ENCODE results near the gene ANAPC1. TPM values are rescaled to one million over a fixed set of nuclear protein-coding genes. Genes with fewer than 3 reads are reported as not detected.
A peak's percentile ranks its signal among the peaks of the same experiment; 100 is the strongest.
"Not testable (repeated sequence)": the region's sequence is repeated elsewhere in the genome, so short reads cannot be mapped to it uniquely, and the experiment has no call there.

The ANAPC1 gene
- total RNA-seq, 1 experiment from 2014 or later, result 94.4 TPM

DNA sequence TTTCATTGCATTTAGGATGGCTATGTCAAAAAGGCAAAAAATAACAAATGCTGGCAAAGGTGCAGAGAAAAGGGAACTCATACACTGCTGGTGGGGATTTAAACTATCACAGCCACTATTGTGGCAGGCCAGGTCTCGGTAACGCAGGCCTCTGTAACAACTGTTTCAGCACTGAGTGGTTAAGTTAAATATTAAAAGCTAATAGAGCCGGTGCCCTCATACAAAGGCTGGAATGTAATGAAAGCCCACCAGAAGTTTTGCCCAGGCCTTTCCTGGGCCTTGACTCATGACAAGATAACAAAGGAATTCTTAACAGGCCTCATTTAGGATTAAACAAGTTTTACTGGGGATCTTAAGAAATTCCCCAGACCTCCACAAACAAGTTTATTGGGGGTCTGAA is 25.1 kb upstream of the ANAPC1 start:
- H3K79me2 ChIP-seq (ENCODE audit: low read length), result no peaks in the 10 kb centered on the region
- no peaks in the 10 kb centered on the region for H3F3A ChIP-seq (ENCODE audit: low read length, unreplicated experiment)
- no peaks in the 10 kb centered on the region for H3K9me2 ChIP-seq (replicated peaks; ENCODE audit: low read length)
- no peak overlapping the region for H3K27ac ChIP-seq (ENCODE audit: low read length)
- H3K4me1 ChIP-seq (ENCODE audit: insufficient read depth, low read length), result peaks cover 7% of the 10 kb centered on the region
- TF ChIP-seq, protein P1, sequence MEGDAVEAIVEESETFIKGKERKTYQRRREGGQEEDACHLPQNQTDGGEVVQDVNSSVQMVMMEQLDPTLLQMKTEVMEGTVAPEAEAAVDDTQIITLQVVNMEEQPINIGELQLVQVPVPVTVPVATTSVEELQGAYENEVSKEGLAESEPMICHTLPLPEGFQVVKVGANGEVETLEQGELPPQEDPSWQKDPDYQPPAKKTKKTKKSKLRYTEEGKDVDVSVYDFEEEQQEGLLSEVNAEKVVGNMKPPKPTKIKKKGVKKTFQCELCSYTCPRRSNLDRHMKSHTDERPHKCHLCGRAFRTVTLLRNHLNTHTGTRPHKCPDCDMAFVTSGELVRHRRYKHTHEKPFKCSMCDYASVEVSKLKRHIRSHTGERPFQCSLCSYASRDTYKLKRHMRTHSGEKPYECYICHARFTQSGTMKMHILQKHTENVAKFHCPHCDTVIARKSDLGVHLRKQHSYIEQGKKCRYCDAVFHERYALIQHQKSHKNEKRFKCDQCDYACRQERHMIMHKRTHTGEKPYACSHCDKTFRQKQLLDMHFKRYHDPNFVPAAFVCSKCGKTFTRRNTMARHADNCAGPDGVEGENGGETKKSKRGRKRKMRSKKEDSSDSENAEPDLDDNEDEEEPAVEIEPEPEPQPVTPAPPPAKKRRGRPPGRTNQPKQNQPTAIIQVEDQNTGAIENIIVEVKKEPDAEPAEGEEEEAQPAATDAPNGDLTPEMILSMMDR (conservative IDR thresholded peaks at IDR 0.05; ENCODE audit: low read depth, low read length), result no peak
- TF ChIP-seq EZH2 (IDR thresholded peaks at IDR 0.05; ENCODE audit: low read length, unreplicated experiment) (no peak), EZH2phosphoT487 (IDR thresholded peaks at IDR 0.05; ENCODE audit: borderline replicate concordance, low read length) (no peak)
- no peak overlapping the region for H3K9ac ChIP-seq (ENCODE audit: low read length)
- no peak for DNase-seq
- H3K36me3 ChIP-seq (ENCODE audit: low read depth, low read length), result no peaks in the 10 kb centered on the region
- no peak overlapping the region for H3K4me2 ChIP-seq (ENCODE audit: low read length)
- H3K27me3 ChIP-seq (ENCODE audit: low read length), result no peaks in the 10 kb centered on the region
- no peak overlapping the region for H2AFZ ChIP-seq (ENCODE audit: low read length)
- POLR2A ChIA-PET (ENCODE audit: unreplicated experiment), result no interaction called here
- H3K4me3 ChIP-seq (ENCODE audit: low read length), result no peak overlapping the region
- ATAC-seq, result no peak
- no TSS peak for BruUV-seq (replicated peaks)
- CTCF ChIA-PET, result no interaction called here
- H3K9me3 ChIP-seq (ENCODE audit: low read length), result no peaks in the 10 kb centered on the region
- intact Hi-C loops (cut with micrococcal nuclease), result loop anchor here (10.0 kb wide), 1 partner anchor 66 kb away; no protein-coding TSS in a partner anchor
- H4K20me1 ChIP-seq (ENCODE audit: low read length), result no peaks in the 10 kb centered on the region

DNA sequence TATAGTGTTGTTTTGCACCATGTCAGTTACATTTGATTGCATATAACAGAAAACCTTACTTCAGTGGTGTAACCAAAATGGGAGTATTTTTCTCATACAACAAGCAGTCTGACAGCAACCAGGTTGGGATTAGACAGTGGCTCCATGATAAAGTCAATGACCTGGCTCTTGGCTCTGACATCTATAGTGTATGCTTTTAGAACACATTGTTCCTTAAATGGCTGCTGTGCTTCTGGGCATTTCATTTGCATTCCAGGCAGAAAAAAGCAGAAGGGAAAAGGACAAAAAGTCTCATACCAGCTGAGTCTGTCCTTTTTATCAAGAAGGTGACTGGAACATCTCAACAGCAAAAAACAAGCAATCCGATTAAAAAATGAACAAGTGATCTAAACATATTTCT is 24.6 kb upstream of the ANAPC1 start:
- H3K4me3 ChIP-seq (ENCODE audit: low read length), result no peak overlapping the region
- no TSS peak for BruUV-seq (replicated peaks)
- H3K9ac ChIP-seq (ENCODE audit: low read length), result no peak overlapping the region
- DNase-seq (no peak), ATAC-seq (no peak)
- no peak overlapping the region for H3K27ac ChIP-seq (ENCODE audit: low read length)
- no peaks in the 10 kb centered on the region for H3K79me2 ChIP-seq (ENCODE audit: low read length)
- no peaks in the 10 kb centered on the region for H3K27me3 ChIP-seq (ENCODE audit: low read length)
- no peaks in the 10 kb centered on the region for H3K36me3 ChIP-seq (ENCODE audit: low read depth, low read length)
- H2AFZ ChIP-seq (ENCODE audit: low read length), result no peak overlapping the region
- peaks cover 7% of the 10 kb centered on the region for H3K4me1 ChIP-seq (ENCODE audit: insufficient read depth, low read length)
- H3K4me2 ChIP-seq (ENCODE audit: low read length), result no peak overlapping the region
- ChIA-PET POLR2A (ENCODE audit: unreplicated experiment) (interaction anchor here (0.6 kb wide), 1 partner anchor 10 kb away, joined by 16 read pairs; the partner anchor contains the start of gene MERTK), CTCF (no interaction called here)
- H3K9me3 ChIP-seq (ENCODE audit: low read length), result no peaks in the 10 kb centered on the region
- no peaks in the 10 kb centered on the region for H3K9me2 ChIP-seq (replicated peaks; ENCODE audit: low read length)
- intact Hi-C loops (cut with micrococcal nuclease), result loop anchor here (10.0 kb wide), 1 partner anchor 66 kb away; no protein-coding TSS in a partner anchor
- H4K20me1 ChIP-seq (ENCODE audit: low read length), result no peaks in the 10 kb centered on the region
- TF ChIP-seq, protein P1 (conservative IDR thresholded peaks at IDR 0.05; ENCODE audit: low read depth, low read length), result no peak
- TF ChIP-seq EZH2 (IDR thresholded peaks at IDR 0.05; ENCODE audit: low read length, unreplicated experiment), result no peak
- no peak for TF ChIP-seq EZH2phosphoT487 (IDR thresholded peaks at IDR 0.05; ENCODE audit: borderline replicate concordance, low read length)
- no peaks in the 10 kb centered on the region for H3F3A ChIP-seq (ENCODE audit: low read length, unreplicated experiment)

DNA sequence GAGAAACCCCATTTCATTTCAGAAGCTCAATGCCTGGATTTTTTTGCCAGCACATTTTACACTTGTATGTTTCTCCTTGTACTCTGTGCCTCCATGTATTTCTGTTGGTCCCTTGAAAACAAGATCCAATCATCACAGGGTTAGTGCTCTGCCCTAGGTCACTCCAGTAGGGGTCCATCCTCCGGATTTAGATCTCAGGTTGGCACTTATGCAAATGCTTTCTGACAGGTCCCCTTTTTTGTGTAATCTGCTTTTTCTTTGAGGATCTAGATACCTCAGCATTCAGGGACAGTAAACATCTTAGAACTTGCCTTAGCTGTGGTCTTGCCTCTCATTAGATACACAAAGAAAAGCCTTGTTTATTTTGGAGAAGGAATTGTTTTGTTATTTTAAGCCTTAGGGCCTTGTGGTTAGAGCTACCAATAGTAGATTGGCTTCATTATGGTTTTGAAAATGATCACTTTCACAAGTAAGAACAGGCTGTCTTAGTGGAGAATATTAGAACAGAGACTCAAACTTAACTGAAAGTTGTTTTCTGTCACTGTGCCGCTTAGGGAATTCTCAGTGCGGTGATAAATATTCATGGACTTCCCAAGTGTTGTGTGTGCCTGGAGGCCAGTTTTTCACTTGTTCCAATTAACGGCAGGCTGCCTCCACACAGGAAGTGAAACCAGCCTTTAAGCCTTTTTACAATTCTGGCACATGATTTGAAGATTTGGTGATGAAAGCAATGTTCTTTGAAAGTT is 22.2 kb upstream of the ANAPC1 start:
- H3K27ac ChIP-seq (ENCODE audit: low read length), result no peak overlapping the region
- TF ChIP-seq EZH2phosphoT487 (IDR thresholded peaks at IDR 0.05; ENCODE audit: borderline replicate concordance, low read length) (no peak), EZH2 (IDR thresholded peaks at IDR 0.05; ENCODE audit: low read length, unreplicated experiment) (no peak)
- TF ChIP-seq, protein P1 (conservative IDR thresholded peaks at IDR 0.05; ENCODE audit: low read depth, low read length), result no peak
- peaks cover 7% of the 10 kb centered on the region for H3K4me1 ChIP-seq (ENCODE audit: insufficient read depth, low read length)
- no peak overlapping the region for H3K4me2 ChIP-seq (ENCODE audit: low read length)
- ChIA-PET CTCF (no interaction called here), POLR2A (ENCODE audit: unreplicated experiment) (no interaction called here)
- DNase-seq, result no peak
- no peaks in the 10 kb centered on the region for H3F3A ChIP-seq (ENCODE audit: low read length, unreplicated experiment)
- H3K9ac ChIP-seq (ENCODE audit: low read length), result no peak overlapping the region
- H3K4me3 ChIP-seq (ENCODE audit: low read length), result no peak overlapping the region
- no peaks in the 10 kb centered on the region for H3K9me3 ChIP-seq (ENCODE audit: low read length)
- no peaks in the 10 kb centered on the region for H3K9me2 ChIP-seq (replicated peaks; ENCODE audit: low read length)
- no peaks in the 10 kb centered on the region for H3K27me3 ChIP-seq (ENCODE audit: low read length)
- H4K20me1 ChIP-seq (ENCODE audit: low read length), result no peaks in the 10 kb centered on the region
- no peak overlapping the region for H2AFZ ChIP-seq (ENCODE audit: low read length)
- no peaks in the 10 kb centered on the region for H3K36me3 ChIP-seq (ENCODE audit: low read depth, low read length)
- intact Hi-C loops (cut with micrococcal nuclease), result loop anchor here (10.0 kb wide), 1 partner anchor 69 kb away; no protein-coding TSS in a partner anchor
- H3K79me2 ChIP-seq (ENCODE audit: low read length), result no peaks in the 10 kb centered on the region
- BruUV-seq (replicated peaks), result no TSS peak
- ATAC-seq, result 0 out of 2 replicates have a peak, but pooled peaks have one; percentile 20

DNA sequence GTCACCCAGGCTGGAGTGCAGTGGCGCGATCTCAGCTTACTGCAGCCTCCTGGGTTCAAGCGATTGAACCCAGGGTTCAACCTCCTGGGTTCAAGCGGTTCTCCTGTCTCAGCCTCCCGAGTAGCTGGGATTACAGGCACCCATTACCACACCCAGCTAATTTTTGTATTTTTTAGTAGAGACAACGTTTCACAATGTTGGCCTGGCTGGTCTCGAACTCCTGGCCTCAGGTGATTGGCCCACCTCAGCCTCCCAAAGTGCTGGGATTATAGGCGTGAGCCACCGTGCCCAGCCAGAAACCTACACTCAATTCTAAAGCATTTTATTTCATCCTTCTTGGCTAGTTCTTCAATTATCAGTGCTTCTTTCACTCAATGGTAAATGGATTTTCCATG is 21.5 kb upstream of the ANAPC1 start:
- H3K27ac ChIP-seq (ENCODE audit: low read length); H3K4me2 ChIP-seq (ENCODE audit: low read length); H3K9me3 ChIP-seq (ENCODE audit: low read length); H3K9me2 ChIP-seq (replicated peaks; ENCODE audit: low read length); H3F3A ChIP-seq (ENCODE audit: low read length, unreplicated experiment); H3K36me3 ChIP-seq (ENCODE audit: low read depth, low read length); H4K20me1 ChIP-seq (ENCODE audit: low read length); H3K79me2 ChIP-seq (ENCODE audit: low read length); CTCF ChIA-PET; ATAC-seq; H3K4me1 ChIP-seq (ENCODE audit: insufficient read depth, low read length); H3K9ac ChIP-seq (ENCODE audit: low read length); POLR2A ChIA-PET (ENCODE audit: unreplicated experiment); DNase-seq; H3K4me3 ChIP-seq (ENCODE audit: low read length); H2AFZ ChIP-seq (ENCODE audit: low read length); BruUV-seq (replicated peaks); H3K27me3 ChIP-seq (ENCODE audit: low read length): not testable (repeated sequence)
- intact Hi-C loops (cut with micrococcal nuclease), result loop anchor here (10.0 kb wide), 1 partner anchor 69 kb away; no protein-coding TSS in a partner anchor
